Activated B cell treated with CpG ODN at 0.5 μM for 24 hours (primary cell): ENCODE results near the gene PTPRK. TPM values are rescaled to one million over a fixed set of nuclear protein-coding genes. Genes with fewer than 3 reads are reported as not detected.

Source experiments
- ATAC-seq: fragments of 200-7000 bp; cut with Tn5 transposase; one replicate; pipeline ENCODE4 v1.10.0; 2021; ENCODE audit warnings: low read depth, mild to moderate bottlenecking, moderate library complexity
- CTCF ChIA-PET: fragments of 350-600 bp; sonication (Branson Sonifier 250); formaldehyde crosslinking; loops from one replicate; lab custom pipeline; 2021; ENCODE audit warnings: antibody characterized with exemption; lab: Charles Lee
- POLR2A ChIA-PET: fragments of 350-600 bp; sonication (Branson Sonifier 250); formaldehyde crosslinking; loops from one replicate; lab custom pipeline; 2021; ENCODE audit warnings: antibody characterized with exemption; lab: Charles Lee
- DNase-seq: peaks from one replicate; pipeline ENCODE4 v3.0.0; 2022
- H3K27ac Mint-ChIP-seq: one replicate; pipeline ENCODE4 v1.8.0; 2020; ENCODE audit warnings: mixed read lengths
- H3K27me3 Mint-ChIP-seq: one replicate; pipeline ENCODE4 v1.8.0; 2021; ENCODE audit warnings: mixed read lengths
- H3K36me3 Mint-ChIP-seq: one replicate; pipeline ENCODE4 v1.8.0; 2021; ENCODE audit warnings: low read depth, mixed read lengths
- H3K4me1 Mint-ChIP-seq: one replicate; pipeline ENCODE4 v1.8.0; 2021; ENCODE audit warnings: mixed read lengths
- H3K4me3 Mint-ChIP-seq: one replicate; pipeline ENCODE4 v1.8.0; 2020; ENCODE audit warnings: mild to moderate bottlenecking, mixed read lengths
- H3K9me3 Mint-ChIP-seq: one replicate; pipeline ENCODE4 v1.8.0; 2020; ENCODE audit warnings: mixed read lengths
- intact Hi-C: fragments of 100-400 bp; cut with micrococcal nuclease; formaldehyde crosslinking; loops from one replicate; pipeline ENCODE4 v1.15.1; 2024
- total RNA-seq: library from RNA; stranded (reverse); gene quantifications from 2 replicates; pipeline ENCODE4 v1.2.3, GENCODE V29; 2022
- TF ChIP-seq, protein P1 (sequence below): fragments of 200-600 bp; IDR thresholded peaks from one replicate; pipeline ENCODE4 v1.8.0; 2022; ENCODE audit warnings: antibody characterized with exemption, mild to moderate bottlenecking

The PTPRK gene
- total RNA-seq, 1 donor from 2014 or later: 14.2 TPM

DNA sequence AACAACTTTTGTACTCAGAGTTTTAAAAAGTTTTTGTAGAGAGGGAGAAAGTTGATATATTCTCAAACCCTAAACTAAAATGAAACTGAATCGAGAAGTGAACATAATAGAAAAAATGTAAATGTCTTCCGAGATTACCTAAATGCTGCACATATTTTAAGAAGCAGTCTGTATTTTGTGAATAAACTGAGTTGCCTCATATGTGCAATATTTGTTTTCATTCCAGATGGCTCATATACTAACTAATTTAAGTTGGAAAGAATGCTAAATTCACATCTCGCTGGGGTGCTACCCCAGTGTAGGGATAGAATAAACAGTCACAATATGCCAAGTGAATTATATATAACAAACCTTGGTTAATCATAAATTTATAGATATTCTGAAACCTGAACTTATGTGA, 333.7 kb downstream of the PTPRK start:
- Mint-ChIP-seq H3K9me3 (no peaks in the 10 kb centered on the region), H3K4me1 (peaks cover 8% of the 10 kb centered on the region), H3K36me3 (peaks cover 18% of the 10 kb centered on the region), H3K27me3 (no peaks in the 10 kb centered on the region), H3K4me3 (no peak overlapping the region), H3K27ac (no peak overlapping the region)
- ATAC-seq: no peak
- POLR2A ChIA-PET: no interaction called here
- no peak for DNase-seq
- TF ChIP-seq, protein P1, sequence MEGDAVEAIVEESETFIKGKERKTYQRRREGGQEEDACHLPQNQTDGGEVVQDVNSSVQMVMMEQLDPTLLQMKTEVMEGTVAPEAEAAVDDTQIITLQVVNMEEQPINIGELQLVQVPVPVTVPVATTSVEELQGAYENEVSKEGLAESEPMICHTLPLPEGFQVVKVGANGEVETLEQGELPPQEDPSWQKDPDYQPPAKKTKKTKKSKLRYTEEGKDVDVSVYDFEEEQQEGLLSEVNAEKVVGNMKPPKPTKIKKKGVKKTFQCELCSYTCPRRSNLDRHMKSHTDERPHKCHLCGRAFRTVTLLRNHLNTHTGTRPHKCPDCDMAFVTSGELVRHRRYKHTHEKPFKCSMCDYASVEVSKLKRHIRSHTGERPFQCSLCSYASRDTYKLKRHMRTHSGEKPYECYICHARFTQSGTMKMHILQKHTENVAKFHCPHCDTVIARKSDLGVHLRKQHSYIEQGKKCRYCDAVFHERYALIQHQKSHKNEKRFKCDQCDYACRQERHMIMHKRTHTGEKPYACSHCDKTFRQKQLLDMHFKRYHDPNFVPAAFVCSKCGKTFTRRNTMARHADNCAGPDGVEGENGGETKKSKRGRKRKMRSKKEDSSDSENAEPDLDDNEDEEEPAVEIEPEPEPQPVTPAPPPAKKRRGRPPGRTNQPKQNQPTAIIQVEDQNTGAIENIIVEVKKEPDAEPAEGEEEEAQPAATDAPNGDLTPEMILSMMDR: no peak
- CTCF ChIA-PET: no interaction called here
- intact Hi-C loops: no loop called here

DNA sequence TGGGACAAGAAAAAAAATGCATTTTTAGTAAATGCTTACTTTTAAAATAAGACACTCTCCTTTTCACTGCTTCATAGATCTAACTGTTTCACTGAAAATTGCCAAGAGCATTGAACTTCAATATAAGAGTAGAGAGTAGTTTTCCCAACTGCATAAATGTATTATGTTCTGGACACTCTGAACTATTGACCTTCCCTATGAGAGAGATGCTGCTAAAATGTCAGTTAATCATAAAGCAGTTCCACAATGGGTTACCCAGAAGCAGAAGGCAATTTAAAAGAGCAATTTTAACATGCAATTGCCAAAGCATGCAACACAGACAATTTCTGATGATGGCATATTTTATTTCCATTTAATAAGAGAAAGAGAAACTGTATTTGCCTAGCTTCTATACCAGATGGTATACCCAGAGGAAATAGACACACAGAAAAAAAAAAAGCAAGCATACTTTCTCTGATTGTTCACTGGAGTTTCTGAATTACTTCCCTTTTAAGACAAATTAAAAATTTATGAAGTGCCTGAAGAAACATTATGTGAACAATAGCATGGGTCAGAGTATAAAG, 340.4 kb downstream of the PTPRK start:
- no peak overlapping the region for H3K4me3 Mint-ChIP-seq
- H3K36me3 Mint-ChIP-seq: peaks cover 24% of the 10 kb centered on the region
- DNase-seq (no peak), ATAC-seq (no peak)
- intact Hi-C loops: no loop called here
- TF ChIP-seq, protein P1: no peak
- H3K4me1 Mint-ChIP-seq: peaks cover 16% of the 10 kb centered on the region
- POLR2A ChIA-PET: no interaction called here
- no peak overlapping the region for H3K27ac Mint-ChIP-seq
- CTCF ChIA-PET: no interaction called here
- no peaks in the 10 kb centered on the region for H3K27me3 Mint-ChIP-seq
- H3K9me3 Mint-ChIP-seq: no peaks in the 10 kb centered on the region

DNA sequence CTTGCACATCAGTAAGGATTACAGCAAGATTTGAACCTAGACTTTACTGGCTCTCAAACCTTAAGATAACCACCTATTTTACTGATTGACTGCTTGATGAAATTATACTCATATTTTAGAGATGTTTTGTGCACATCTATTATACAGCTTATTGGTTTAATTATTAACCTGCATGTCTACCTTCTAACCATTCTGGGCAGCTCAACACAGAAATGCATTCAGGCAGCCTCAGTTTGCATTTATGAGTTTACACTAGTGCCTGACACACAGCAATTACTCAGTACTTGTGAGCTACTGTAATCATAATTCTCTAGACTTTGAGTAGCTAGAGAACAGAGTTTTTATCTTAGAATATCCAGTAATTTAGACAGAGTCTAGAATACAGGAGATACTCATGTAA, 345.7 kb downstream of the PTPRK start:
- Mint-ChIP-seq H3K4me3 (no peak overlapping the region), H3K9me3 (no peaks in the 10 kb centered on the region), H3K27ac (no peak overlapping the region), H3K27me3 (no peaks in the 10 kb centered on the region), H3K36me3 (peaks cover 14% of the 10 kb centered on the region), H3K4me1 (no peaks in the 10 kb centered on the region)
- DNase-seq: no peak
- TF ChIP-seq, protein P1: no peak
- ChIA-PET CTCF (no interaction called here), POLR2A (no interaction called here)
- no peak for ATAC-seq
- intact Hi-C loops: no loop called here

DNA sequence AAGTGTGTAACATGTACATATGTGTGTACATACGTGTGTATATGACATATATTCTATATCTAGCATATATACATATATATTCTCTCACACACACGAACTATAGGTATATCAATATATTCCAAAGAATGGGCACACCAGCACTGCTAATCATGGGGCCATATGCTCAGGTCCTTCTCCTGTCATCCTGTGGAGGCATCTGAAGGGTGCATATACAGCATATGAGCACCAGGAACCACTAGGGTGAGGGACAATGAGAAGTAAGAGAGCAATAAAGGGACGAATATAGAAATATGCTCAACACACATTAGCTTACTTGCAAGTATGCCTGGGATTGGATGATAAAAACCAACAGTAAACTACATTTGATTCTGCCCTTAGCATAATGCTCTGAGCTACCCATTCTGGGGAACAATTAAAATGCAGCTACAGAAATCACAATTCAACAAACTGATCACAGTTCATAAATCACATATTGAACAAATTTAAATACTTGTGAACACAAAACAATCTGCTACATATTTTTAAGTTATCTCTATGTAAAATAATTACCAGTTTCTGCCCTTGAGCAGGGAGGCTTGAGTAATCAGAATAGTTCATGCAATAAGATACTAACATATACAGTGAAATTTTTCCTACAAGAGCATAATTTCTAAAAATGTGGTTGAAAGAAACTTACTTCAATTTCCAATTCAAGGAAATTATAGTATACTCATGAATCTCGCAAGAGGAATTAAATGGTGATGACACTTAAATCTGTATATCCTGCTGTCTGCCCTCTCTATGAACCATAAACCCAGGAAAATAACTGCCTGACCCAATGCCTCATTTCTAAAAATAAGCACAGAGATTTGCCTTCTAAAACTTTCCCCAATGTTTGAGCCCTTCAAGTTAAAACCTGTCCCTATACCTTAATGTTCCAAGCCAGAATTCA, 347.4 kb downstream of the PTPRK start:
- H3K4me1 Mint-ChIP-seq: no peaks in the 10 kb centered on the region
- CTCF ChIA-PET: no interaction called here
- no peaks in the 10 kb centered on the region for H3K9me3 Mint-ChIP-seq
- no peak for ATAC-seq
- no peak overlapping the region for H3K4me3 Mint-ChIP-seq
- no peak for DNase-seq
- intact Hi-C loops: no loop called here
- TF ChIP-seq, protein P1: no peak
- H3K27me3 Mint-ChIP-seq: no peaks in the 10 kb centered on the region
- peaks cover 14% of the 10 kb centered on the region for H3K36me3 Mint-ChIP-seq
- POLR2A ChIA-PET: no interaction called here
- H3K27ac Mint-ChIP-seq: no peak overlapping the region

DNA sequence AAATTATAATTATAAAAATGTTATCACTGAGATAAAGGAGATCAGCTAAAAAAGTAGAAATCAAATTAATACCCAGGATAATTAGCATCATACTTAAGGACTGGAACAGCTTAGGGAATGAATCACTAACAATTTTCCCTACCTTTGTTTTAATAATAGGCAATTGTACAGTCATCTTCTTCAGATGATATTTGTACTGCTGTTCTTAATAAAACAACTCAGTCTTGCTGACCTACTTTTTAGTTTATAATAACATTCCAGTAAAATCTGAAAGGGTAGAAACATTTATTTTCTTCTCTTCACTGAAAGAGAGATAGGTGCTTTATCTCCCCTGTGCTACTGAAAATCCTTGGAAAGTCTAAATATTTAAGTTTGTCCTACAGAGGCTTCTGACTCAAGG, 348.3 kb downstream of the PTPRK start:
- TF ChIP-seq, protein P1: no peak
- Mint-ChIP-seq H3K27ac (no peak overlapping the region), H3K27me3 (no peaks in the 10 kb centered on the region), H3K4me1 (no peaks in the 10 kb centered on the region), H3K4me3 (no peak overlapping the region), H3K36me3 (peaks cover 14% of the 10 kb centered on the region), H3K9me3 (no peaks in the 10 kb centered on the region)
- CTCF ChIA-PET: no interaction called here
- no peak for DNase-seq
- POLR2A ChIA-PET: no interaction called here
- intact Hi-C loops: no loop called here
- ATAC-seq: no peak
